Measurements from ENCODE around the gene PRR27.

Gene PRR27
- 0 reads per million in 2 donors for total RNA-seq

GRCh38 chr4:70153937-70154336 is at the start of gene PRR27:
Gene PRR27 (plus strand): TSS chr4:70154237. CDS start chr4:70154376, 139 bp downstream.
- no peak for DNase-seq

GRCh38 chr4:70110917-70111316 is 43.1 kb upstream of the PRR27 start:
- DNase-seq, result no peak

GRCh38 chr4:70113656-70114055 is 40.4 kb upstream of the PRR27 start:
- no peak for DNase-seq

- DNase-seq, result no peak
These were observed 39.9 kb upstream of the PRR27 start for GRCh38 chr4:70114096-70114495.

- no peak for DNase-seq
These were observed 33.7 kb upstream of the PRR27 start for GRCh38 chr4:70120323-70120722.

GRCh38 chr4:70133473-70133872 is 20.6 kb upstream of the PRR27 start:
- no peak for DNase-seq

- DNase-seq, result no peak
These were observed 15.3 kb upstream of the PRR27 start for GRCh38 chr4:70138751-70139150.

- DNase-seq, result no peak
These were observed 2.8 kb upstream of the PRR27 start for GRCh38 chr4:70151271-70151670.

- no peak for DNase-seq
These were observed 1.9 kb upstream of the PRR27 start for GRCh38 chr4:70152088-70152487.

- DNase-seq, result no peak
These were observed 4.5 kb downstream of the PRR27 start for GRCh38 chr4:70158576-70158975.

GRCh38 chr4:70177090-70177489 is 23.1 kb downstream of the PRR27 start:
- no peak for DNase-seq

GRCh38 chr4:70178075-70178660 is 24.1 kb downstream of the PRR27 start:
- DNase-seq, result no peak

GRCh38 chr4:70179811-70180210 is 25.8 kb downstream of the PRR27 start:
- no peak for DNase-seq

GRCh38 chr4:70181864-70182263 is 27.8 kb downstream of the PRR27 start:
- no peak for DNase-seq

GRCh38 chr4:70182517-70183167 is 28.6 kb downstream of the PRR27 start:
- no peak for DNase-seq

GRCh38 chr4:70183168-70183939 is 29.3 kb downstream of the PRR27 start:
- DNase-seq, result no peak

GRCh38 chr4:70183940-70184246 is 29.9 kb downstream of the PRR27 start:
- no peak for DNase-seq

GRCh38 chr4:70187216-70187615 is 33.2 kb downstream of the PRR27 start:
- no peak for DNase-seq

GRCh38 chr4:70190579-70190978 is 36.5 kb downstream of the PRR27 start:
- no peak for DNase-seq

GRCh38 chr4:70191647-70192046 is 37.6 kb downstream of the PRR27 start:
- DNase-seq, result no peak

GRCh38 chr4:70192895-70193294 is 38.9 kb downstream of the PRR27 start:
- no peak for DNase-seq

- DNase-seq, result no peak
These were observed 41.4 kb downstream of the PRR27 start, which contains the start of gene ODAM for GRCh38 chr4:70195425-70195824. Gene ODAM (plus strand): TSS chr4:70195725. CDS start chr4:70196544, 819 bp downstream.

GRCh38 chr4:70196857-70197256 is 42.8 kb downstream of the PRR27 start:
- no peak for DNase-seq

GRCh38 chr4:70197842-70198241 is 43.8 kb downstream of the PRR27 start:
- DNase-seq, result no peak
